ENCODE data around the gene UFSP1. TPM values are rescaled to one million over a fixed set of nuclear protein-coding genes. Genes with fewer than 3 reads are reported as not detected.

UFSP1 gene
- total RNA-seq, 1 experiment from 2014 or later = 3.3 TPM

DNA sequence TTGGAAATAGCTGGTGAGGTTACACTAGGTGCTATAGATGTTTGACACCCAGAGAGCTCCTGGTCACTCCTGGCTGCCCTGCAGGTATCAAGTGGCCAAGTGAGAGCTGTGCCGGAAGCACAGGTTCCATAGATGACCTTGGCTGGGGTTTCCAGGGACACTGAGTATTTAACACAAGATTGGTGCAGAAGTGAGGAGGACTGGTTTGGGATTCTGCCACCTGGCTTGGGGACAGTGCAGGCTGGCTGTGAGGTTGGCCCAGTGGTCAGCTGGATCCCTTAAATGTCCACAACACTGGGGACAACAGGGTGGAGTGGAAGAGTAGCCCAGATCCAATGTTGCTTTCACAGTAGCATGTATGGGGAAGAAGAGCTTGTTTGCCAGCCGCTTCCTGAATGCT, 11.5 kb upstream of the UFSP1 start:
- H3K79me2 ChIP-seq (ENCODE audit: low read length) = no peaks in the 10 kb centered on the region
- H3K9me2 ChIP-seq (replicated peaks; ENCODE audit: insufficient read depth, low read length) = no peaks in the 10 kb centered on the region
- no peak overlapping the region for H3K4me3 ChIP-seq (ENCODE audit: low read length)
- H3K4me2 ChIP-seq (ENCODE audit: low read depth, low read length, poor library complexity, severe bottlenecking) = no peak overlapping the region
- no peaks in the 10 kb centered on the region for H3K4me1 ChIP-seq (ENCODE audit: low read length)
- H4K20me1 ChIP-seq (ENCODE audit: insufficient read depth, low read depth, low read length) = no peaks in the 10 kb centered on the region
- H3K9me3 ChIP-seq (ENCODE audit: low read length) = no peaks in the 10 kb centered on the region
- DNase-seq = no peak
- H3K9ac ChIP-seq (ENCODE audit: low read length) = no peak overlapping the region
- no peak overlapping the region for H3K27ac ChIP-seq (ENCODE audit: low read length)
- no peaks in the 10 kb centered on the region for H3K27me3 ChIP-seq (ENCODE audit: low read length)
- no peaks in the 10 kb centered on the region for H3K36me3 ChIP-seq (ENCODE audit: insufficient read depth, low read length)
- H2AFZ ChIP-seq (ENCODE audit: low read length) = no peak overlapping the region

DNA sequence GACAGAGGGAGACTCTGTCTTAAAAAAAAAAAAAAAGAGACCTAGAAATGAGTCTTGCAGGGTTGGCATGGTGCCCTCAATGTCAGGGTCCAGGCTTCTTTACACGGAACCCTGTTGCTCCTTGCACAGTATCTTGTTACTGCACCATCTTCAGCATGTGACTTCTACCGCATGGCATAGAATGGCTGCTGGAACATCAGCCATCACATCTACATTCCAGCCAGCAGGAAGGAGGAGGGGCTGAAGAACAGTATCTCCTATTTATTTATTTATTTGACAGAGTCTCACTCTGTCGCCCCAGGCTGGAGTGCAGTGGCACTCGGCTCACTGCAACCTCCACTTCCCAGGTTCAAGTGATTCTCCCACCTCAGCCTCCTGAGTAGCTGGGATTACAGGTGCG, 9.9 kb upstream of the UFSP1 start:
- no peaks in the 10 kb centered on the region for H3K27me3 ChIP-seq (ENCODE audit: low read length)
- no peak overlapping the region for H3K4me2 ChIP-seq (ENCODE audit: low read depth, low read length, poor library complexity, severe bottlenecking)
- no peak overlapping the region for H3K4me3 ChIP-seq (ENCODE audit: low read length)
- no peaks in the 10 kb centered on the region for H3K9me3 ChIP-seq (ENCODE audit: low read length)
- H4K20me1 ChIP-seq (ENCODE audit: insufficient read depth, low read depth, low read length) = no peaks in the 10 kb centered on the region
- H3K36me3 ChIP-seq (ENCODE audit: insufficient read depth, low read length) = no peaks in the 10 kb centered on the region
- no peaks in the 10 kb centered on the region for H3K9me2 ChIP-seq (replicated peaks; ENCODE audit: insufficient read depth, low read length)
- no peaks in the 10 kb centered on the region for H3K79me2 ChIP-seq (ENCODE audit: low read length)
- H3K4me1 ChIP-seq (ENCODE audit: low read length) = peaks cover 7% of the 10 kb centered on the region; the same call in 1 of the 2 replicates
- no peak for DNase-seq
- H3K9ac ChIP-seq (ENCODE audit: low read length) = no peak overlapping the region
- H2AFZ ChIP-seq (ENCODE audit: low read length) = no peak overlapping the region
- H3K27ac ChIP-seq (ENCODE audit: low read length) = no peak overlapping the region

DNA sequence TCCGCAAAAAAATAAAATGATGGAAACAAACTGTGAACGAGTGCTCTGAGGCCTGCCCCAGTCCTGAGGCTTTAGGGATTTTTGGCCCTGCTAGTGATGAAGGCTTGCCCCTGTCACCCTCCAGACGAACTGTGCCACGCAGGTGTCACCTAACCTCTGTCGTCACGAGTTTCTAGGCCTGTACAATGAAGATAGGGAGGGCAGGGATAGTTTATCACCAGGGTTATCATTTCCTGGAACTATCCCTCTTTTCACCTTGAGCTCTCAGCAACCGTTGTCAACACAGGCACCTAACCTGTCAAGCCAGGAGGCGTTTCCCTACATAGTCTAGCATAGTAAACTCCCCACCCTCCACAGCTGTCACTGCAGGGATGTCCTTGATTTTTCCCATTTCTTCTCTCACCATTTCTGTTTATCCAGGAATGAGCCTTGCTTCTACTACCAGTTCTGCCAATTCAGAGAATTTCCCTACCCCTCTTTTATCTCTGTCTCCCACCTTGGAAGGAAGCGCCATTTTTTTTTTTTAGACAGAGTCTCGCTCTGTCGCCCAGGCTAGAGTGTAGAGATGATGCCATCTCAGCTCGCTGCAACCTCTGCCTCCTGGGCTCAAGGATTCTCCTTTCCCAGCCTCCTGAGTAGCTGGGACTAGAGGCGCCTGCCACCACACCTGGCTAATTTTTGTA, 8.4 kb upstream of the UFSP1 start:
- Histone ChIP-seq H3K4me3 (ENCODE audit: low read length) (no peak overlapping the region), H3K27ac (ENCODE audit: low read length) (no peak overlapping the region), H3K9me2 (replicated peaks; ENCODE audit: insufficient read depth, low read length) (no peaks in the 10 kb centered on the region), H3K9ac (ENCODE audit: low read length) (no peak overlapping the region), H3K27me3 (ENCODE audit: low read length) (no peaks in the 10 kb centered on the region), H3K4me1 (ENCODE audit: low read length) (peaks cover 7% of the 10 kb centered on the region; the same call in 1 of the 2 replicates), H3K79me2 (ENCODE audit: low read length) (no peaks in the 10 kb centered on the region), H4K20me1 (ENCODE audit: insufficient read depth, low read depth, low read length) (no peaks in the 10 kb centered on the region), H3K36me3 (ENCODE audit: insufficient read depth, low read length) (no peaks in the 10 kb centered on the region), H2AFZ (ENCODE audit: low read length) (no peak overlapping the region), H3K4me2 (ENCODE audit: low read depth, low read length, poor library complexity, severe bottlenecking) (no peak overlapping the region), H3K9me3 (ENCODE audit: low read length) (no peaks in the 10 kb centered on the region)
- no peak for DNase-seq

DNA sequence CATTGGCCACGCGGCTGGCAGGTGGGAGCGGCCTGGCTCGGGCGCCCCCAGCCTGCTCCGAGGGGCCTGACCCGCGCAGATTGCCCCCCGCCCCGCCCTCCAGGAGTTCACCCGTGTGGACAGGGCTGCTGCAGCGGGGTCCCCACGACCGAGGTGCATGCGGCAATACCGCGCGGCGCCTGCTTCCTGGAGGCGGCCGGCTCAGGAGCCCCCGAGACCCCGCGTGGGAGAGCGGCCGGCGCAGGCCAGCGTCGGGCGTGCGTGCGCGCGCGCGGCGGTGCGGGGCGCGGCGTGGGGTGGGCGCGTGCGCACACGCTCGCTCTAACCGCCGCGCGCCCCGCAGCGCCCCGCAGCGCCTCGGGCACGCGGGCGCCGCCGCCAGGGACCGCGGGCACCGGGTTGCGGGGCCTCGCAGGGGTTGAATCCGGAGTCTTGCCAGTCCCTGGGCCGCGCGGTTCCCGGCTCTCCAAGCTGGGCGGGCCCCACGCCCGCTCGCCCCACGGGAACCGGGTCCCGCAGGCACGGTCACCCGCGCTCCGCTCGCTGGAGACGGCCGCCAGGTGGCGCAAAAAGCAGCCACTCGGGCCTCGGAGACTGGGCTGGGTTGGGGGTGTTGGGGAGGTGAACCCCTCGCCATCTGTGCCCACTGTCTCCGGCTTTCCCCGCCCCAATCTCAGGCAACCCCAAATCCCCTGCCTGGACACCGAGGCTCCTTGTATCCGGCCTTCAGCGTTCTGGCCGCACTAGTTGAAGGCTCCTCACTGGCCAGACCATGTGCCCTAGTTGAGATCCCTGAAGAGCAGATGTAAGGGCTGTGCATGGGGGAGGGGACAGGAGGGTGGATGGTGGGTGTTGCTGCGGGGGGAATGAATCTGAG, 7.5 kb upstream of the UFSP1 start:
- DNase-seq = peak; percentile 61
- H3K4me2 ChIP-seq (ENCODE audit: low read depth, low read length, poor library complexity, severe bottlenecking) = no peak overlapping the region
- no peak overlapping the region for H3K9ac ChIP-seq (ENCODE audit: low read length)
- no peaks in the 10 kb centered on the region for H3K36me3 ChIP-seq (ENCODE audit: insufficient read depth, low read length)
- no peak overlapping the region for H3K27ac ChIP-seq (ENCODE audit: low read length)
- H3K9me3 ChIP-seq (ENCODE audit: low read length) = no peaks in the 10 kb centered on the region
- H3K79me2 ChIP-seq (ENCODE audit: low read length) = no peaks in the 10 kb centered on the region
- no peaks in the 10 kb centered on the region for H4K20me1 ChIP-seq (ENCODE audit: insufficient read depth, low read depth, low read length)
- no peaks in the 10 kb centered on the region for H3K9me2 ChIP-seq (replicated peaks; ENCODE audit: insufficient read depth, low read length)
- no peaks in the 10 kb centered on the region for H3K27me3 ChIP-seq (ENCODE audit: low read length)
- H2AFZ ChIP-seq (ENCODE audit: low read length) = no peak overlapping the region
- no peak overlapping the region for H3K4me3 ChIP-seq (ENCODE audit: low read length)
- peaks cover 7% of the 10 kb centered on the region; the same call in 1 of the 2 replicates for H3K4me1 ChIP-seq (ENCODE audit: low read length)

DNA sequence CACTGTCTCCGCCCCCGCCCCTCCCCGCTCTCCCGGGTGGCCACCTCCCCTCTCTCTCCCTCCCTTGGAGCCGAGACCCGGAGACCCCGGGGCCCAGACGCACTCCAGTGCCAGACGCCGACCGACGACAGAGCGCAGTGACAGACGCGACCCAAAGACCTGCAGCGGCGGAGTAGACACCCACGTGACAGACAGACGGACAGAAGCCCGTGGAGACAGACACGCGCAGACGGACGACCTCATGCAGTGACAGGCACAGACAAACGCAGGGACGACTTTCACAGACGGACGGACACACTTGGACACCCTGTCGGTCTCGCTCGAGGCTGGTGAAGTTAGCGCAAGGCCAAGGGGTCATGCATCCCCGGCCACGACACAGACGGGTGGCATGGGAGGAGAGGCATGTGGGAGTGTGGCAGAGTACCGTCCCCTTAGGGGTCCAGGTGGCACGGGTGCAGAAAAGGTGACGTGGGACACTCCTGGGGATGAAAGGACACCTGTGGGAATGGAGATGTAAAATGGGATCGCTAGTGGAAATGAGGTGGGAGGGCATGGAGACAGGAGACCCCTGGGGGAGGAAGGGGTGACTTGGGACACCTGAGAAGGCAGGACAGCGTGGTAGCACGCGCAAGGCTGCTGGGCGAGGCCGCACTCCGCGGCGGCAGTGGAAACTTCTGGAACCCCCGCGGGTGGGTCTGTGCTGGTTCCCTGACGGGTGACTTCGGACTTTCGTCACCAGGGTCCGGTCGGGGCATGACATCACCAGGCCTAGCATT, 6.6 kb upstream of the UFSP1 start:
- no peaks in the 10 kb centered on the region for H3K27me3 ChIP-seq (ENCODE audit: low read length)
- H3K4me2 ChIP-seq (ENCODE audit: low read depth, low read length, poor library complexity, severe bottlenecking) = no peak overlapping the region
- DNase-seq = peak; percentile 58
- H3K4me3 ChIP-seq (ENCODE audit: low read length) = no peak overlapping the region
- no peaks in the 10 kb centered on the region for H3K79me2 ChIP-seq (ENCODE audit: low read length)
- no peaks in the 10 kb centered on the region for H3K9me2 ChIP-seq (replicated peaks; ENCODE audit: insufficient read depth, low read length)
- H4K20me1 ChIP-seq (ENCODE audit: insufficient read depth, low read depth, low read length) = no peaks in the 10 kb centered on the region
- H3K4me1 ChIP-seq (ENCODE audit: low read length) = peaks cover 7% of the 10 kb centered on the region; the same call in 1 of the 2 replicates
- H3K9ac ChIP-seq (ENCODE audit: low read length) = no peak overlapping the region
- no peaks in the 10 kb centered on the region for H3K9me3 ChIP-seq (ENCODE audit: low read length)
- H2AFZ ChIP-seq (ENCODE audit: low read length) = no peak overlapping the region
- no peak overlapping the region for H3K27ac ChIP-seq (ENCODE audit: low read length)
- no peaks in the 10 kb centered on the region for H3K36me3 ChIP-seq (ENCODE audit: insufficient read depth, low read length)

DNA sequence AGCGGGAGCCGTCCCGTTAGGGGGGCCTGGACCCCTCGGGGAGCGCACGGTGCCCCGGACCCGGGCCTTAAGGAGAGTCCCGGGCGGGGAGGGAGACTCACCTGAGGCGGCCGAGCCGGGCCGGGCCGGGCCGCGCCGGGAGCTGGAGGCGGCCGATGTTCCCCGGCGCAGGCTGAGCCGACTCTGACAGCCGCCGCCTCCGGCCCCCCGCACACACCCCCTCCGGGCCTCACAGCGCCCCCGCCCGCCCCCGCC, 6.1 kb upstream of the UFSP1 start, which contains the start of gene ACHE:
ACHE (minus strand) TSS at position 188 of the 255 bp plus-strand sequence. CDS start 1,656 bp downstream, outside the sequence.
- Histone ChIP-seq H3K4me1 (ENCODE audit: low read length) (peaks cover 10% of the 10 kb centered on the region), H3K9ac (ENCODE audit: low read length) (peak within 1 kb of the TSS; percentile 13; the same call in 1 of the 2 replicates), H3K27me3 (ENCODE audit: low read length) (no peaks in the 10 kb centered on the region), H3K4me2 (ENCODE audit: low read depth, low read length, poor library complexity, severe bottlenecking) (peak within 1 kb of the TSS; percentile 26), H3K9me2 (replicated peaks; ENCODE audit: insufficient read depth, low read length) (no peaks in the 10 kb centered on the region), H2AFZ (ENCODE audit: low read length) (no peak within 1 kb of the TSS), H3K27ac (ENCODE audit: low read length) (no peak within 1 kb of the TSS), H4K20me1 (ENCODE audit: insufficient read depth, low read depth, low read length) (no peaks in the 10 kb centered on the region), H3K4me3 (ENCODE audit: low read length) (peak within 1 kb of the TSS; percentile 5; the same call in 1 of the 2 replicates), H3K36me3 (ENCODE audit: insufficient read depth, low read length) (no peaks in the 10 kb centered on the region), H3K79me2 (ENCODE audit: low read length) (no peaks in the 10 kb centered on the region), H3K9me3 (ENCODE audit: low read length) (no peaks in the 10 kb centered on the region)
- no peak for DNase-seq

DNA sequence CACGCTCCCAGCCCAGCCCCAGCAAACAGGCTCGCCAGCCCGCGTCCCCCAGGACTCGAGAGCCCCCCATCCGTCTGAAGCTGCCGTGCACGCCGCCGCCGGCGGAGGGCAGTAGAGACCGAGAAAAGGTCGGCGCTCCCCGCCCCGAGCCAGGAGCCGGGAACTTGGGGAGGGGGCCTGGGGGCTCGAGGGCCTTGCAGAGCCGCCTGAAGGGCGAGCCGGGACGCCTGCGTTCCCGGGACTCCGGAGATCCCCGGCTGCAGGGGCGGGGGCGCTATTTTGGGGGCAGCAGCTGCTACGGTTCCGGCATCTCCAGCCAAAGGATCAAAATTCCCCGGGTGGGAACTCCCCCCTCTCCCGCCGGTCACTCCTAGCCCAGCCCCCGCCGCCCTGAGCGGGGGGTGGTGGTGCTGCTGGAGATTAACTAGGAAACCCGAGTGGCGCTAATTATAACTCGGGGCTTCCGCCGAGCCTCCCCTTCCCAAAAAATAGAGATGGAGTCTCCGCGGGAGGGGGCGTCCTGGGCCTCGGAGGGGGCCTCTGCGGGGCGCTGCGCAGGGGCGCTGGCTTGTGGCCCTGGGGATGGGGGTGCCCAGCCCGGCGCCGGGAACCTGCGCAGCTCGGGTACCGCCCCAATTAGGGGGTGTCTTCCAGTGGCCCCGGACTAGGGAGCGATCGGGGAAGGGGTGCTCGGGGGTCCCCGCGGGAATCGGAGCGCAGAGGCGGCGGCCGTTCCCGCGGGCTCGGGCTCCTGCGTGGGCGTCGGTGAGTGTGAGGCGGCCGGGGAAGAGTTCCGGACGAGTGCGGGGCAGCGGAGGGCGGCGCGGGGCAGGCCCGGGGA, 5.6 kb upstream of the UFSP1 start:
- peak overlapping the region; percentile 26 for H3K4me2 ChIP-seq (ENCODE audit: low read depth, low read length, poor library complexity, severe bottlenecking)

More for the DNA sequence above, 5.6 kb upstream of the UFSP1 start:
- Histone ChIP-seq H3K27ac (ENCODE audit: low read length) (no peak overlapping the region), H4K20me1 (ENCODE audit: insufficient read depth, low read depth, low read length) (no peaks in the 10 kb centered on the region), H3K79me2 (ENCODE audit: low read length) (no peaks in the 10 kb centered on the region), H3K27me3 (ENCODE audit: low read length) (no peaks in the 10 kb centered on the region), H3K9me3 (ENCODE audit: low read length) (no peaks in the 10 kb centered on the region), H3K9me2 (replicated peaks; ENCODE audit: insufficient read depth, low read length) (no peaks in the 10 kb centered on the region), H2AFZ (ENCODE audit: low read length) (no peak overlapping the region), H3K4me3 (ENCODE audit: low read length) (peak overlapping the region; percentile 5; the same call in 1 of the 2 replicates), H3K9ac (ENCODE audit: low read length) (peak overlapping the region; percentile 13; the same call in 1 of the 2 replicates), H3K4me1 (ENCODE audit: low read length) (peaks cover 16% of the 10 kb centered on the region), H3K36me3 (ENCODE audit: insufficient read depth, low read length) (no peaks in the 10 kb centered on the region)
- DNase-seq = peak; percentile 82

Measured in Karpas-422 (cell line).